GM19328 (cell line): ENCODE results near the gene CEACAM18.
"Not testable (repeated sequence)": the region's sequence is repeated elsewhere in the genome, so short reads cannot be mapped to it uniquely, and the experiment has no call there.

Experiments used
- ATAC-seq: cut with Tn5 transposase; IDR thresholded peaks from one replicate; pipeline ENCODE4 v1.9.1; 2021; ENCODE audit warnings: mild to moderate bottlenecking, moderate library complexity; ENCODE audit not compliant: unreplicated experiment

Gene CEACAM18

GRCh38 chr19:51460164-51460992 is 18.0 kb upstream of the CEACAM18 start:
- ATAC-seq = no peak

DNA sequence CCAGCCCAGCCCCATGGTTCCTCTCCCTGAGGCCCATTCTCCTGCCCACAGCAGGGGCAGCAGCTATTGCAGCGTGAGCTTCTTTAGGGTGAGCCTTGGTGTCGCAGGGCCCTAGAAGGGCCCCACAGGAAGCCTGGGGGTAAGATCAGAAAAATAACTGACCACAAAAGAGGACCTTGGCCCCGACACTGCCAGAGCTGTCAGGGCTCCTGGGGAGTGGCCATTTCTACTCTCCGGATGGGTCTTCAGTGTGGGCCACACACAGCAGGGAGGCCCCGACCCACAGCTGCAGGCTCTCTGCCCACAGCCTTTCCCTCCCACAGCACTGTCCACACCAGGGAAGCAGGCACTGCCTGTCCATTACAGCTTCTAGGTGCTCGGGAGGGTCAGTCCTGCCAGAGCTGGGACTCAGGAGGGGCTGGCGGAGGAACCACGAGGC is 16.6 kb upstream of the CEACAM18 start:
- no peak for ATAC-seq

DNA sequence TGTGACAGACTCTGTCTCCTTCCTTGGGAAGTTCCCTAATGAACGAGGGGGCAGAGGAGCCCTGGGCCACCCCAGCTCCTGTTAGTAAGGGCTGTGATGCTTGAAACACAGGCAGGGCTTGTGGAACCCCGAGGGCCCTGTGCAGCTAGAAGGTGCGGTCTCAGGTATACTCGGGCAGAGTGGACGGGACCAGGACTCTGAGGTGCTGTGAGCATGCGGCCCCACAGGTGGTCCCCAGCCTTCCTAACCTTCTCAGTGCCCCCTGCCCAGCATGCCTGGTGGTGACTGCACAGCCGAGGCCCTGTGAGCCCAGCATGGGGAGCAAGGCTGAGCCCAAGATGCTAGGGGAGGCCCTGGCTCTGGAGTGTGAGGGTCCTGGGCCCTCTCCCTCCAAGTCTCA is 16.1 kb upstream of the CEACAM18 start:
- no peak for ATAC-seq

DNA sequence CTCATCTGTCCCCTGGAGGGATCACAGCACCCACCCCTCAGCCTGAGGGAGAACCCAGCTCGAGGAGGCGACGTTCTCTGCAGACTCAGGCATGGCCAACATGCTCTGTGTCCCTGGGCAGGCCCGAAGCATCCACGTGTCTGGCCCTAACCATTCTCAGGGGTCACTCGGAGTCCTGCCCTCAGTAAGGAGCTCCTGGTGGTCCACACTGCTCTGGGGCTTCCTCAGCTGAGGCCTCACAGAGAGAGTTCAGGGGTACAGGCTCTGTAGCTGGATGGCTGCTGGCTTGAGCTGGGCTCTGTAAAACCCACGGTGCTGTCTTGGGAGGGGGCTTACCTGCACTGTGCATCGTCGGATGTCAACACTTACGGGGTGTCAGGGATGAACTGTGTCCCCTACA is 15.7 kb upstream of the CEACAM18 start:
- no peak for ATAC-seq

DNA sequence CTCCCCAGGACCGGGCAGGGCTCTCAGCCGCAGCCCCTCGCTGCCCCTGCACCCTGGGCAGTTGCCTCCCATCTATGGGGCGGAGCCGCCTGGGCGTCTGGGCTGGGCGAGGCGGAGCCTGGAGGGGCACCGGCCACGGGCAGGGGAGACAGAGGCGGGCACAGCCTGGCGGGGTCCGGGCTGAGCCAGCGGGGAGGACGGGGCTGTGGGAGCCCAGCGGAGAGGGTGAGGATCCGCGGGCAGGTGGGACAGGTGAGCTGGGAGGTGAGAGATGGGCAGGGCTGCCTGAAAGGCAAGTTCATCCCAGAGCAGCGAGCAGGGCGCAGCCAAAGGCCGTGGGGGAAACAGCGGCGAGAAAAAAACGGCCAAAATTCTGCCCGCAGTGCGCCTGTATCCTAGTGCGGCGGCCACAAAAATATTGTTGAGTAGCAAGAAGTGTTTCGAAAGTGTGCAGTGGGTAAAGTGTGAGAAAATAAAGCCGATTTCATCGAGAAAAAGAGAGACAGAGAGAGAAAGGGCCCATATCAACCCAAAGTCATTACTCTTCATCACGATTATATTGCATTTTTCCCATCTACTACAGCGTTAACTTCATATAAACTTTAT is 14.3 kb upstream of the CEACAM18 start:
- ATAC-seq = not testable (repeated sequence)

- ATAC-seq = no peak
These were observed 11.6 kb upstream of the CEACAM18 start for GRCh38 chr19:51466723-51467122.

DNA sequence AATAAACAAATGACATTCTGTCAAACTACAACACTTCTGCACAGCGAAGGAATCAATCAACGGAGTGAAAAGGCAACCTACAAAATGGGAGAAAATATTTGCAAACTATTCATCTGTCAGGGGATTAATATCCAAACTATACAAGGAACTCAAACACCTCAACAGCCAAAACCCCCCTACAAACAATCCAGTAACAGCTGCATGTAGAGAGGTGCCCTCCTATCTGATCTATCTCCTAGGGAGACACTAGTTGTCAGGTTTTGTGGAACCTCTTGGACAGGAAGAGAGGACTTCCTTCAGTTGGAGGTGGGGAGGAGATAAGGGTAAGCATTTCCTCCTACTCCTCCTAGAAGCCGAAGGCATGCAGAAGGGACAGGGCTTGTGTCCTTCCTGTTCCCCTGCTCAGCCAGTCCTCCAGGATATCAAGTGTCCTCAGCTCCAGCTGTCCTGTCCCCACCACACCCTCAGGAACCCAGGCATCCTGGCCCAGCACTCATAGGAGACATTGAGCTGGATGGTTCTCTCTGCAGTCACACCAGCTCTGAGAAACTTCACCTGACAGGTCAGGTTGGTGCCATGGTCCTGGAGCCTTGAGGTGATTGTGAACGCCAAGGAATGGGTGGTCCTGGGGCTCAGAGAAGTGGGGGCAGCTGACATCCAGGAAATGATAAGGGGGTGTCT is 10.3 kb upstream of the CEACAM18 start:
- no peak for ATAC-seq

DNA sequence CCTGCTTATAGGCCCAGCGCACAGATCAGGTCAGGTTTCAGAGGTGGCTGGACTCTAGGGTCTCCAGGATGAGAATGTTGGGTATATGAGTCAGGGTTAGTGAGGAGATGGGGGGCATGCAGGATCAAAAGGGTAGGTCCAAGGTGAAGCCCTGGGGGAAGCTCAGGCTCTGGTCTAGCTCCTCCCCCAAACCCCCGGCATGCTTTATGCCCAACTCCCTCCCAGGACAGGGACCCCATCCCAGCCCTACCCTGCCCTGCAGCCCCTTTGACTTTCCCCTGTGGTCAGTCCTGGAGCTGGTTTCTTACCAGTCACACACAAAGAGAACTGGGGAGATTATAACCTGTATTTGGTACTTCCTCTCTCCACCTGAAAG is 9.8 kb upstream of the CEACAM18 start:
- no peak for ATAC-seq

DNA sequence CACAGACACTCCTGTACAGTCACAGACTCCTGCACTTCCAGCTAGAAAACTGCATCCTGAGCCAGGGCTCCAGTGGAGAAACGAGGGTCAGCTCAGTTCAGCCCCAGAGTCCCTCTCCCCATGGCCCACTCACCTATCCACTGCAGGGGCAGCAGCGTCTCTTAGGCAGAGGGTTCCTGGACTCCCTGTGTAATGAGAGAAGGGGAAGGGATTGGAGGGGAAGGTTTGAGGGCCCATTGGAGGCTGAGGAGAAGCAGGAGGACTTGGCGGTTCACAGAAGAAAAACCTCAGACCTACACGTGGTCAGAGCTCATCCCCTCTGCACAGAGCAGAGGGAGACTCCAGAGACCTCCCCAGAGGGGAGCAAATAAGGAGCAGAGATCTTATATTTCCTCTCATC is 9.2 kb upstream of the CEACAM18 start:
- ATAC-seq = no peak

- ATAC-seq = no peak
These were observed 8.7 kb upstream of the CEACAM18 start for GRCh38 chr19:51469629-51470028.

- no peak for ATAC-seq
These were observed 7.4 kb upstream of the CEACAM18 start for GRCh38 chr19:51470966-51471365.

DNA sequence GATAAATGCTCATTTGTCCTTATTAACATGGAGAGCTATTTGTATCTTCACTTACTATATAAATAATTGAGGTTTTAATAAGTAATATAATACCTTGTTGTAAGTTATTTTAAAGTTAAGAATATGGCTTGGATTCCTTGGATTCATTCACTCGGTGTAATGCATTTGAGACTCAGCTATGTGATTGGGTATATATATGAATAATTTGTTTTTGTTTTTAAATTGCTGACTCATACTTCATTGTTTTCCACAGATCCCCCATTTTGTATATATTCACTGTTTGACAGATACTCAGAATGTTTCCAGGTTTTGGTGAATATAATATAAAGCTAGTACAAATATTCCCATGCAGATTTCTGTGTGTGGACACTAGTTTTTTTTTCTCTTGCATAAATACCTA is 6.8 kb upstream of the CEACAM18 start:
- no peak for ATAC-seq

DNA sequence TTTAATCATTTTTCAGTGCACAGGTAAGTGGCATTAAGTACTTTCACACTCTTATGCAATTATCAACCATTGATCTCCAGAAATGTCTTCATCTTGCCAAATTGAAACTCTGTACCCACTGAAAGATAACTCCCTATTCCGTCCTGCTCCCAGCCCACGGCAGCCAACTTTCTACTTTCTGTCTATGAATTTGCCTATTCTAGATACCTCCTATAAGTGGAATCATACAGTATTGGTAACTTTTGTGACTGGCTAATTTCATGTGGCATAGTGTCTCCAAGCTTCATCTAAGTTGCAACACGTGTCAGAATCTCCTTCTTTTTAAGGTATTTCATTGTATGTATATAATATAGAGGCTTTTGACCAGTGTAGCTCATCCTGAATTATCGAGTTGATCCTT is 5.7 kb upstream of the CEACAM18 start:
- no peak for ATAC-seq

GRCh38 chr19:51473009-51473707 is 5.2 kb upstream of the CEACAM18 start:
- no peak for ATAC-seq

DNA sequence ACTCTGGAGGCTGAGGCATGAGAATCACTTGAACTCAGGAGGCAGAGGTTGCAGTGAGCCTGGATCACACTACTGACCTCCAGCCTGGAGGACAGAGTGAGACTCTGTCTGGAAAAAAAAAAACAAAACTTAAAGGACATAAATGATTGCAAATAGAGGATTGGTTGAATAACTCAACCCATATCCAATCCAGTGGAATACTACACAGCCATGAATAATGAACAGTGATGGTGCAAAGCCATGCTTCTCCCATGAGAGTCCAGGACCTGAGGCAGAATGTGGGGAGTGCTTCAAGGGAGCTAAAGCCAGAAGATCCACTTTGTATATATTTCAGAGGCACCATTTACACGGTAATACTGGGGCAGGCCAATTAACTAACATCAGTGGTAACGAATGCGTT is 2.2 kb upstream of the CEACAM18 start:
- no peak for ATAC-seq

DNA sequence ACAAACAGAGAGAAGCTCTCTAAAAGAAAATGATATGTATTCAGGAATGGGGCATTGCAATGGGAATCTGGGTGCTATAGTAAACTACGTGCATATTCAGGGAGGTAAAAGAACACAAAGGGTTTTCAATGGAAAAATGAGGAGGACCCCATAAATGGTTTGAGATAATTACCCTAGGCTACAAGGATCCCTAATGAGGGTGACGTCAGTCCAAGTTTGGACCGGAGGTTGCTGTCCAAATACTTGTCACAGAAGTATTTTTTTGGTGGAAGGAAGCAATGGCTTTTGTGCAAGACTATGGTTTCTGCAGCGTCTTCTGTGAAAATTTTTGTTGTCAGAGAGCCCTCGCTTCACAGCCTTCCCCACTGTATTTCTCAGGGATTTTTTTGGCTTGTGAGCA is 995 bp upstream of the CEACAM18 start:
- ATAC-seq = no peak

DNA sequence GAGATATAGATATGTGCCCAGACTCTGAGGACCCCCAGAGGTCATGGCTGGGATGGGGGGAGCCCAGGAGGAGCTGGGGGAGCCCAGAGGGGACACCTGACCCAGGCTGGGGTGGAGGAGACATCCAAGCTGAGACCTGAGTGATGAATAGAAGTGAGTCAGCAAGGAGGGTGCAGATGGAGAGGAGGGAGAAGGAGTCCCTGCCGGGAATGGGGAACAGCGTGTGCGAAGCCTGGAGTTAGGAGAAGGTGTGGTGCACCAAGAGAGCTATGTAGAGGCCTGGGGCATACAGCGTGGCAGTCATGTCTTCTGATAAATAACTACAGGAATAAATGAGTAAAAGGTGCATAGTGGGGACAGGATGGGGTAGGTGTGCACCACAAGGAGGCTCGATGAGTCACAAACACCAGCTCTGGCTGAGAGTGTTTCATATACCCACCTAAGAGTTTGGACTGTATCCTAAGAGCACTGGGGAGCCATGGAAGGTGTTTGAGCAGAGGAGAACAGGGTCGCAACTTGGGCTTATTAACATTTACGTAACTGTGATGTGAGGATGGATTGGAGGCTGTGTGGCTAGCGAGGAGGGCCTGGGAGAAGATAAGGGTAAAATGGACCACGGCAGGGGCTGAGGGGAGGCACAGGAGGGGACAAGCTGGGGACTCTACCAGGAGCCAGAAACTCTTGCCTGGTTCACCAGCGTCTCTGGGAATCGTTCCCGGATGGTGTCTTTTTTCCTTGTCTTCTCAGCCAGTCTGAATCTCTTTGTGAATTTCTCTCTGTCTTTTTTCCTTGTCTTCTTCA is 1.4 kb downstream of the CEACAM18 start:
- no peak for ATAC-seq

GRCh38 chr19:51480590-51480989 is 2.3 kb downstream of the CEACAM18 start:
- no peak for ATAC-seq

DNA sequence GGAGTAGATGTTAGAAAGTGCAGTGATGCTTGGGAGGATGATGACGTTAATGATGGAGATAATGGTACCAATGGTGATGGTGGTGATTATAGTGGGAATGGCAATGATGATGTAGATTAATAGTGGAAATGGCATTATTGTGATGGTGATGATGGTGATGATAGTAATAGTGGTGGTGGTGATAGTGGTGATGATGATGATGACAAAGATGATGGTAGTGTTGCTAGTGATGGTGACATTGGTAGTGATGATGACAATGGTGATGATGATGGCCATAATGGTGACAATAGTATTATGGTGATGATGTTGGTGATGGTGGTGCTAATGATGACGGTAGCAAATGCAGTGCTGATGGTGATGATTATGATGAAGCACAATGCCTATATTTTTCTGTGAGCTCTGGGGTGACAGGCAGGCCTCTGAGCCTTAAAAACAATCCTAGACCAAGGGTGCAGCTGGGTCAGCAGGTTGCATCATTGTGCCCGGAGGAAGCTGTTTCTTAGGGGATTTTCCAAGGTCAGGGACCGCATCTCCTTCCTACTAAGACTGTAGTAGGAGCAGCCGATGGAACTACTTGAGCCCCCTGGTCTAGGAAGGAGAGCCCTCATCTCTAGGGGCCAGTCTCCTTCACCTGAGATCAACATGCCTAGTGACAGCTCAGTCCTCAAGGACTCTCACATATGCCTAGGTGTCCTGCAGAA is 7.8 kb downstream of the CEACAM18 start:
- no peak for ATAC-seq

- no peak for ATAC-seq
These were observed 10.2 kb downstream of the CEACAM18 start for GRCh38 chr19:51488491-51488890.
